Dermis blood vessel endothelial cell (primary cell): ENCODE measurements around the gene RAET1G. TPM values are rescaled to one million over a fixed set of nuclear protein-coding genes. Genes with fewer than 3 reads are reported as not detected.
"Not testable (repeated sequence)": the region's sequence is repeated elsewhere in the genome, so short reads cannot be mapped to it uniquely, and the experiment has no call there.

Source experiments
- DNase-seq: peaks from one replicate; pipeline ENCODE4 v3.0.0; 2010
- total RNA-seq: library from RNA; depleted of rRNA; stranded (reverse); fragments of >200 nt; gene quantifications from 2 replicates; pipeline ENCODE4 v1.2.3, GENCODE V29; 2014

Gene RAET1G
- total RNA-seq, 1 donor from 2014 or later: not detected

GRCh38 chr6:149953934-149954327 lies 31.0 kb upstream of the RAET1G start:
- not testable (repeated sequence) for DNase-seq

GRCh38 chr6:149953390-149953789 lies 30.5 kb upstream of the RAET1G start:
- not testable (repeated sequence) for DNase-seq

GRCh38 chr6:149951626-149952025 lies 28.7 kb upstream of the RAET1G start:
- no peak for DNase-seq

- no peak for DNase-seq
Observed at GRCh38 chr6:149951096-149951495, 28.2 kb upstream of the RAET1G start.

- no peak for DNase-seq
Observed at GRCh38 chr6:149950423-149950822, 27.5 kb upstream of the RAET1G start.

GRCh38 chr6:149948616-149949015 lies 25.7 kb upstream of the RAET1G start:
- no peak for DNase-seq

- DNase-seq: no peak
Observed at GRCh38 chr6:149948011-149948410, 25.1 kb upstream of the RAET1G start.

- DNase-seq: not testable (repeated sequence)
Observed at GRCh38 chr6:149947533-149947932, 24.6 kb upstream of the RAET1G start.

GRCh38 chr6:149946631-149947030 lies 23.7 kb upstream of the RAET1G start:
- DNase-seq: not testable (repeated sequence)

GRCh38 chr6:149945276-149945675 lies 22.4 kb upstream of the RAET1G start:
- not testable (repeated sequence) for DNase-seq

- not testable (repeated sequence) for DNase-seq
Observed at GRCh38 chr6:149943321-149943720, 20.4 kb upstream of the RAET1G start.

GRCh38 chr6:149942461-149942829 lies 19.5 kb upstream of the RAET1G start:
- DNase-seq: peak; percentile 27

GRCh38 chr6:149941583-149942460 lies 18.9 kb upstream of the RAET1G start, which contains the start of gene ULBP2:
ULBP2 (plus strand) TSS chr6:149942014; CDS start chr6:149942073, 59 bp downstream.
- peak; percentile 98 for DNase-seq

- no peak for DNase-seq
Observed at GRCh38 chr6:149940672-149940982, 17.7 kb upstream of the RAET1G start.

- no peak for DNase-seq
Observed at GRCh38 chr6:149939909-149940671, 17.2 kb upstream of the RAET1G start.

- DNase-seq: no peak
Observed at GRCh38 chr6:149939356-149939648, 16.4 kb upstream of the RAET1G start.

- DNase-seq: no peak
Observed at GRCh38 chr6:149938571-149939355, 15.8 kb upstream of the RAET1G start.

GRCh38 chr6:149938013-149938570 lies 15.2 kb upstream of the RAET1G start:
- not testable (repeated sequence) for DNase-seq

GRCh38 chr6:149936743-149937142 lies 13.8 kb upstream of the RAET1G start:
- no peak for DNase-seq

GRCh38 chr6:149935668-149936067 lies 12.7 kb upstream of the RAET1G start:
- DNase-seq: no peak

GRCh38 chr6:149935246-149935645 lies 12.3 kb upstream of the RAET1G start:
- no peak for DNase-seq

GRCh38 chr6:149934249-149935156 lies 11.6 kb upstream of the RAET1G start:
- peak; percentile 86 for DNase-seq
